OCI-M1 (cell line): Measurements from ENCODE around the gene MARCHF7.
A peak's percentile ranks its signal among the peaks of the same experiment; 100 is the strongest.
"Not testable (repeated sequence)": the region's sequence is repeated elsewhere in the genome, so short reads cannot be mapped to it uniquely, and the experiment has no call there.

Source experiments
- DNase-seq: peaks from one replicate; lab custom pipeline; 2025; lab: John Stamatoyannopoulos, UW

MARCHF7 gene, protein sequence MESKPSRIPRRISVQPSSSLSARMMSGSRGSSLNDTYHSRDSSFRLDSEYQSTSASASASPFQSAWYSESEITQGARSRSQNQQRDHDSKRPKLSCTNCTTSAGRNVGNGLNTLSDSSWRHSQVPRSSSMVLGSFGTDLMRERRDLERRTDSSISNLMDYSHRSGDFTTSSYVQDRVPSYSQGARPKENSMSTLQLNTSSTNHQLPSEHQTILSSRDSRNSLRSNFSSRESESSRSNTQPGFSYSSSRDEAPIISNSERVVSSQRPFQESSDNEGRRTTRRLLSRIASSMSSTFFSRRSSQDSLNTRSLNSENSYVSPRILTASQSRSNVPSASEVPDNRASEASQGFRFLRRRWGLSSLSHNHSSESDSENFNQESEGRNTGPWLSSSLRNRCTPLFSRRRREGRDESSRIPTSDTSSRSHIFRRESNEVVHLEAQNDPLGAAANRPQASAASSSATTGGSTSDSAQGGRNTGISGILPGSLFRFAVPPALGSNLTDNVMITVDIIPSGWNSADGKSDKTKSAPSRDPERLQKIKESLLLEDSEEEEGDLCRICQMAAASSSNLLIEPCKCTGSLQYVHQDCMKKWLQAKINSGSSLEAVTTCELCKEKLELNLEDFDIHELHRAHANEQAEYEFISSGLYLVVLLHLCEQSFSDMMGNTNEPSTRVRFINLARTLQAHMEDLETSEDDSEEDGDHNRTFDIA

DNA sequence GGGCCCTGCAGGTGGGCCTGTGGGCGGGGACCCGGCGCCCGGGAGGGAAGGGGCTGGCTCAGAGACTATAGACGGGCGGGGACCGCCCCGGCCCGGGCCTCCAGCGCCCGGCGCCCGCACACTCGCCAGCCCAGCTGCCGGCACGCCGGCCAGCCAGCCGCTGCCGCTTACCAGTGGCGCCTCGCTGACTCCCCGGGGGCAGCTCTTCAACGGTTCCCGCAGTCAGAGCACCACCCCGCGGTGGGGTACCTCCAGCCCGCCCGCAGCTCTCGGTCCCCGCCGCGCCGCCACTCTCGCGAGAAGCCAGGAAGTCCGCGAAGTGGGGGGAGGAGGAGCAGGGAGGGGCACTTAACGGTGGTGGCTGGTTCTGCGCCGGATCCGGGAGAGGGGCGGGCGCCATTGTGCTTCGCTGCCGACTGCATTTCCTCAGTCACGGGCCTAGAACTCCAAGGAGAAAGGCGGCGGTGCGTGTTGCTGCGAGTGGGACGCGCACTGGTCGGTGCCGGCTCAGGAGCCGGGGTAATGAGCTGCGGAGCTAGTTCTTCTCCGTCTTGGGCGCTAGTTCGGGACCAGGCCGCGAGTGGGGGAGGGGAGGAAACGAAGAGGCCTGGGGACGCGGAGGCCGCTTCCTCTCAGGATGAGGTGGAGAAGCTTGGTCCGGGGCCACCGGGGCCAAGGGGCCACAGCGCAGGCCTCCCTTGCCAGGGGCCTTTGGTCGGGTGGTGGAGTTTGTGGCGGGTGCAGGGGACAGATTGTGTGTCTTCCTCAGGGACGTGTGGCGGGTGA lies at the start of gene MARCHF7:
TSS of gene MARCHF7 (plus strand) at position 364 of the 786 bp plus-strand sequence. CDS start 16,517 bp downstream, outside the sequence.
- peak; percentile 97 for DNase-seq

DNA sequence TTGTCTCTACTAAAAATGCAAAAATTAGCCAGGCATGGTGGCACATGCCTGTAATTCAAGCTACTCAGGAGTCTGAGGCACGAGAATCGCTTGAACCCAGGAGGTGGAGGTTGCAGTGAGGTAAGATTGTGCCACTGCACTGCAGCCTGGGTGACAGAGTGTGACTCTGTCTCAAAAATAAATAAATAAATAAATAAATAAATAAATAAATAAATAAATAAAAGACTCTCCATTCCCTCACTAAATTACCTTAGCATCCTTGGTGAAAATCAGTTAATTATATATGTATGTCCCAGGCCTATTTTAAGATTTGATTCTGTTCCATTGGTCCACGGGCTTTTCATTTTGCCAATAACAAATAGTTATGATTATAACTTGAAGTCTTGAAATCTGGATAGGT lies 44.9 kb upstream of the MARCHF7 start:
- not testable (repeated sequence) for DNase-seq

DNA sequence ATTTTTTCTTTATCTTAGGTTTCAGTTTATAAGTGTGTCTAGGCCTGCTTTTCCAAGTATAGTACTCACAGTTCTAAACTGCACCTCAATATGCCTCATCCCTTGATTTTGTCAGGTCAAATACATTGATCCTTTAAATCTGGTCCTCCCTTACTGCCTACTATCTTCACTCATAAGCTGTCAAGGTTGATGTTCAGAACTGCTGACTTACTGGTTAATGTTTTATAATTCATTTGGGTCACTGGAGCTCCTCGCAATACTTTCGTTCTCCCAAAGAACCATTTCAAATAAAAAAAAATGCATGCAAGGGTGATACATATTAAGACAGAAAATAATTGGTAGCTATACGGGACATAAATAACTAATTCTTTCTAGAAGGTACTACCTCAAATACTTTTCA lies 41.3 kb upstream of the MARCHF7 start:
- DNase-seq = no peak

DNA sequence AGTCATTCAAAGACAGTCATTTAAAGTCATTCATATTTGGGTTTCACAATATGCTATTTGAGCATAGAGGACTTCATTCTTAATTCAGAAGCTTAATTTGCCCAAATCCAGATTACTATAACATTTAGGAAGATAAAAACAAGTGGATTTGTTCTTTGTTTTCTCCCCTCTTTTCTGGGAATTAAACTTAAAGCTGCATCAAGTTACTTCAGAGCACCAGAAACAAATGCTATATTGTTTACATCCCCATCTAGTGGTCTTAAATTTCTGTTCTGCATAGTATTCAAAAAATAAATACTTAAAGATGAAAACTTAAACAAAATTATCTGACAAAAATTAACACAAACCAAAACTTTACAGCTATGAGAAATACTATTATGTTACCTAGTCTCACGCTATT lies 34.7 kb upstream of the MARCHF7 start:
- peak; percentile 54 for DNase-seq

DNA sequence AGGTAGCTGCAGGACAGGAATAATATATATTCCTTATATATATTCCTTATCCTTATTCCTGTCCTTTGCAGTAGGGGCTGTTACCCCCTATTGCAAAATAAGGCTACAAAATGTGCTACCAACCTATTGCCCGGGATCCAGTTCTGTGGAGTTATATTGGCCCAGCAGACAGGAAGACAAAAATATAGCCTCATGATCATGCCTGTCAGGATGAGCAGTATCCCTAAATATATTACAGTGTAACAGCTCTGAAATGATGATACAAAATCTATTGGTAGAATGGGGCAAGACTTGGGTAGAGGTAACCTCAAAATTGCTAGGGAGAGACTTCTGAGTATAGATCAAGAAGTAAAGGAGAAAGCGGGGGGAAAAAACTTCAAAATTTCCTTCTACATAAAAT lies 31.6 kb upstream of the MARCHF7 start:
- DNase-seq = no peak

DNA sequence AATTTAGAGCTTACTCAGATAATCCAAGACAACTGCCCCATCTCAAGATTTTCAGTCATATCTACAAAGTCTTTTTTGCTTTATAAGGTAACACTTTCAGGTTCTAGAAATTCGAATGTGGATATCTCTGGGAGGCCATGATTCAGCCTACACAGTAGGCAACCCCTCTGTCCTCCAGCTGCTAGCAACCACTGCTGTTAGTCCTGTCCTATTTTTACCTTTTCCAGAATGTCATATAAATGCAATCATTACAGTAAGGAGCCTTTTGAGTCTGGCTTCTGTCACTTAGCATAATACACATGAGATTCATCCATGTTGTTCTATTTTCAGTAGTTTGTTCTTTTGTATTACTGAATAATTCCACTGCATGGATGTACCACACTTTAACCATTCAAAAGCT lies 28.5 kb upstream of the MARCHF7 start:
- no peak for DNase-seq

DNA sequence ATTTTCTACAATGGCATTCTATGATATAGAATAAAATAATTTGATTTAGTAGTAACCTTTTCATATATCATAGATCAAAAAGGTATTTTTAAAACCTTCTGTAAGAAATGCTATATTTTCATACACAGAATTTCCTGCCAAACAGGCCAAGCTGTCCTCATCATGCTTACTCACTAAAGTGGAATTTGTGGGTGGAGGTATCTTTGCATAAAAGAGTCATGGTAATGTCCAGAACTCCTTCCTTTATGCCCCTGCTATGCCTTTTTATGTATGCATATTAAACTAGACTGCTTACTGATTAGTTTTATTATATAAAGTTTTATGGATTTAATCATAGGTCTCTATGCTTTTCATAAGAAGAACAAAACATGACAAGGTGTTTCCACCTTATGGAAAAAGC lies 27.5 kb upstream of the MARCHF7 start:
- no peak for DNase-seq

DNA sequence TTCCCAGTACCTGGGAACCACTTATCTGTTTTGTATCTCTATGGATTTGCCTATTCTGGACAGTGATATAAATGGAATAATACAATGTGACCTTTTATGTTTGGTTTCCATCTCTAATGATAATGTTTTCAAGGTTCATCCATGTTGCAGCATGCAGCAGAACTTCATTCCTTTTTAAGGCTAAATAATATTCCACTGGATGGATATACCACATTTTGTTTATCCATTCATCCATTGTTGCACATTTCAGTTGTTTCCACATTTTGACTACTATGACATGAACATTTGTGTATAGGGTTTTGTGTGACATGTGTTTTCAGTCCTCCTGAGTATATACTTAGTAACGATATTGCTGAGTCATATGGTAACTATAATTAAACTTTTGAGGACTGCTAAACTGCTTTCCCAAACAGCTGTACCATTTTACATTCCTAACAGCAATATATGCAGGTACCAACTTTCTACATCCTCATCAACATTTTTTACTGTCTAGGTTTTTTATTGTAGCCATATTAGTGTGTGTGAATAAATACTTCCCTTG lies 17.7 kb upstream of the MARCHF7 start:
- DNase-seq = no peak

DNA sequence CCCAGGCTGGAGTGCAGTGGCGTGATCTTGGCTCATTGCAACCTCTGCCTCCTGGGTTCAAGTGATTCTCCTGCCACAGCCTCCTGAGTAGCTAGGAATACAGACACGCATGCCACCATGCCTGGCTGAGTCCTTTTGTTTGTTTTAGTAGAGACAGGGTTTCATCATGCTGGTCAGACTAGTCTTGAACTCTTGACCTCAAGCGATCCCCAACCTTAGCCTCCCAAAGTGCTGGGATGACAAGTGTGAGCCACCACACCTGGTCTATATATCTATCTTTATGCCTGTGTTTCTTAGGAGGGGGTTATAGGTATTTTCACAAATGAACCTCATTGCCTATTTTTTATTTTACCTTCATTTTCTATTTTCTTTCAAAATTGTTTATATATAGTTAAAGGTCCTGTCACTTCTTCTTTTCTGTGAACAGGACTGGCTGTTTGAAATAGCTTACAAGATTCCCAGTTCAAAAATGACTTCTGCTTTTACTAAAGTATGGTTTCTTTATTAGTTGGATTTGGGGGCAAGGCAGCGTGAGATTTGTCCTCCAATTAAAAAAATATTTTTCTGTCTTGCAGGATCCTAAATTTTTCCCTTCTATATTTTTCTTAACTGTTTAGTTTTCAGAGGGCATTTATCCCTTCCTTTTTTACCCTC lies 16.4 kb upstream of the MARCHF7 start:
- DNase-seq = no peak

DNA sequence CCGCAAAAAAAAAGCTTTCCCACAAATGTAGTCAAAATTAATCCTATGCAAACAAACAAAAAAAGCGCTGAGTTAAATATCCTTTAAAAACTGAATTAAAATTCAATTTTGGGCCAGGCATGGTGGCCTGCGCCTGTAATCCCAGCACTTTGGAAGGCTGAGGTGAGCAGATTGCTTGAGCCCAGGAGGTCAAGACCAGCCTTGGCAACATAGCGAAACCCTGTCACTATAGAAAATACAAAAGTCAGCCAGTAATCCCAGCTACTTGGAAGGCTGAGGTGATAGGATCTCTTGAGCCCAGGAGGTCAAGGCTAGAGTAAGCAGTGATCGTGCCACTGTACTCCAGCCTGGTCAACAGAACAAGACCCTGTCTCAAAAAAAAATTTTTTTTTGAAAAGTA lies 8.8 kb upstream of the MARCHF7 start:
- DNase-seq = no peak

DNA sequence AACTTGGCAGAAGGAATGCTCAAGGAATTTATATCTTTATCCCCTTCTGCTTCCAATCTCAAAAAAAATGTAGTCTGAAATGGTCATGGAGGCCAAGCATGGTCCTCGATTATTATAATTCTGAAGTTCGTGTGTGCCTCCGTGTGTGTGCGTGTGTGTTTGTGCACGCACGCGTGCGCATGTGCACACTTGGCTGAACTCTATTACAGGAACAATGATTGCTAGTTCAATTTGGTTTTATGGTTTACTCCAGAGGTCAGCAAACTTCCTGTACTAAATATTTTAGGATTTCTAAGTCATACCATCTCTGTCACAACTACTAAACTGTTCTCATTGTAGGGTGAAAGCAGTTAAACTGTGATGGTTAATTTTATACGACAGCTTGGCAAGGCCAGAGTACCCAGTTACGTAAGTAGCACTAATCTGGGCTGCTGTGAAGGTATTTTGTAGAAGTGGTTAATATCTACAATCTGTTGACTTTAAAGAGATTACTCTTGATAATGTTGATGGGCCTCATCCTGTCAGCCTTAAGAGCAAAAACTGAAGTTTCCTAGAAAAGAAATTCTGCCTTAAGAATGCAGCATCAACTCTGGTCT lies 5.8 kb upstream of the MARCHF7 start:
- DNase-seq = no peak

DNA sequence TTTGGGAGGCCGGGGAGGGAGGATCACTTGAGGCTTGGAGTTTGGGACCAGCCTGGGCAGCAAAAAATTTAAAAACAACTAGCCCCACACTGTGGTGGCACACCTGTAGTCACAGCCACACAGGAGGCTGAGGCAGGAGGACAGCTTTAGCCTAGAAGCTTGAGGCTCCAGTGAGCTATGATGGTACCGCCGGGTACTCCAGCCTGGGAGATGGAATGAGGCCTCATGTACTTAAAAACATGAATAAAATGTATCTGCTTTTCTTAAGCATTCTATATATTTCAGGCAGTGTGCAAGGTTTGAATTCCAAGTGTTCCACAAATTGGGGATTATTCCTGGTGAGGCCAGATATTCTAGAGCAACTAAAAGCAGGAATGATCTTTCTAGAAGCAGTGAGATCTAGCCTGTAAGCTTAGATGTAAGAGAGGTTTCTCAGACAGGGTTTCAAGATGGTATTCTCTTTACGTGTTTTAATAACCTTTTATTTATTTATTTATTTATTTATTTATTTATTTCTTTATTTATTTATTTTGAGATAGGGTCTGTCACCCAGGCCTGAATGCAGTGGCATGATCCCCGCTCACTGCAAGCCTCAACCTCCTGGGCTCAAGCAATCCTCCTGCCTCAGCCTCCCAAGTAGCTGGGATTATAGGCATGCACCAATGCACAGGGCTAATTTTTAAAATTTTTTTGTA lies 4.1 kb upstream of the MARCHF7 start:
- no peak for DNase-seq

DNA sequence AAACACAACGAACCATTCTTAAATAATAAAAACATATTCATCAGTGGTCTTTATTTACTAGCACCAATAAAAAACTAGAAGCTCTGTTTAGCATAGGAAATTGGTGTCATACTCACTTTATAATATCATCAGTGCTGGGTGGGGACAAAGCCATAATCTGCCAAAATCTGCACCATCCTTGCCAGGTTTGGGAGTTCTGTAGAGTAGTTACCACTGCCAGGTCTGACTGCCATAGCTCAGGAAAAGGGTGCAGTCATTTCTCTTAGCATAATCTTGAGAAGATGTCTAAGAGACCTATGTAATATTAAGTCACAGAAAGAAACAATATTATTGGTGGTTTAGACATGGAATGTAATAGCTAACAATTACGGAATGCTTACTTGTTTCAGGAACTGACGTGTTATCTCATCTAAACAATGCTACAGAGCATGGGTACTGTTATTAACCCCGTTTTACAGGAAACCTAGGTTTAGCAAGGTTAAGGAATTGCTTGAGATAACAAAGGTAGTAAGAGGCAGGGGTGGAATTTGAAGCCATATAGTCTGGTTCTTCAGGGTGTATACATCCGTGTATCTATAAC lies 1.6 kb upstream of the MARCHF7 start:
- DNase-seq = peak; percentile 43

DNA sequence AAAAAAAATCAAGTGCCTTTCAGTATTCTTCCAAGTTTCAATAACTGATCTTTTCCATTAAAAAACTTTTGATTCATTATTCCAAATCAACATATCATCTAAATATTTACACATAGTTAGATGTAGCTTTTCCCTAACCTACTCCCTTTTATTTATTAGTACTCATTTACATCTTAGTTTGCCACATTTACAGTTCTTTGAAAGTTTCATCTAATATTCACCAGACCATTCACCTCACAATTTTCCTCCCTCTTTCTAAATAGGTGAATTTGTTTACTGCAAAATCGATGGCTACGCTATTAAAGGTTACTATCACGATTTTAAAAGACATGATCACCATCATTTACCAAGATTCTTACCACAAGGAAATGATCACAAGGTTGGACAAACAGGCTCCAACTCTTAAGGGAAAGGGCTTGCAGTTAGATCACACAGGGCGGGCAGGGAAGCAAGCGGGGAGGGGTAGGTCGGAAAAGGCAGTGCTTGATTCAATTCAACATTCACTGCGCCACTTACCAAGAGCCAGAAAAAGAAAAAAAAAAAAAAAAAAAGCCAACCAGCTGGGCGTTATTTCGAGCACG lies 654 bp upstream of the MARCHF7 start:
- no peak for DNase-seq

DNA sequence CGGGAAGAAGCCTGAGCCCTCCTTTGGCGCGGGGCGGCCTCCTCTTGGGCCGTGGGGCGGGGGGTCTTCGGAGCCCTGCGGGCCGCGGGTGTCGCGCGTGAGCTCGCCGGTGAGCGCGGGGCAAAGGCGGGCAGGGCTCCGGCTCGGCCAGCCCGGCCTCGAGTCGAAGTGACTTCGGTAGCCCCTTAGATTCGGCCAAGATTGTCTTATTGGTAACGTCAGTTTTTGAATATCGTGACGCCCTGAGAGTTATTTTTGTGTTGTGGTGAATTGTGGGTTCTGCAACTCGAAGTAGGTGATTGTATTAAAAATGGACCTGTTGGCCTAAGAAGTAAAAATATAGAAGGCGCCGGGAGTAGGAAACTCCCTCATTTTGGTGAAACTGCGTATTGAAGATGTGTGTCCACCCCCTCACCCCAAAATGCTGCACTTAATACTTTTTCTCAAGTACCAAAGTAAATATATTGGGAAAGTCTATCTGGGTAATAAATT lies 669 bp downstream of the MARCHF7 start:
- DNase-seq = peak; percentile 60

DNA sequence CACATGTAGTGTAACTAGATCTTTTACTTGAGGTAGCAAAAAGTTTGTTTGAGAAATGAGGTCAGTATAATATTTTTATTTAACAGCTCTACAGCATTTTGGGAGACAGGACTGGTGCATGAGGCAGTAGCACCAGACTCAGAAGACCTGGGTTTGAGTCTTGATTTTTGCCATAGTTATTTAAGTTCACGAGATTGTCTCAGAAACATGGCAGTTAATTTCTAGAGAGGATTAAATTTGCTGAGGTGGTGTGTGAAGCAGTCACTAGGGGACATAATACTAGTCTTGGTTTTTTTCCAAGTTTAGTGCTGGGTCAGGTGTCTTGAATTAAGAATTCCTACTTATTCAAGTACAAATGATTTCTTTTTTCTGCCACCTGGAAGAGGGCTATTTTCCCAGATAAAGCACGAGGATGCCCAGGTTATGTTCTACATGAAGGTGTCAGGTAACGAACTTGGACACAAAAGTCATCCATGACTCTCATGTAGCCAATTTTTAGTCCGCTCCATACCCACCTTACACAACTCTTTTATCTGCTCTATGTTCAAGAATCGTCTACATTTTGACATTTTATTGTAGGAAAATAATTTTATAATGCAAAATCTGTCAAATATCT lies 1.4 kb downstream of the MARCHF7 start:
- peak; percentile 31 for DNase-seq

DNA sequence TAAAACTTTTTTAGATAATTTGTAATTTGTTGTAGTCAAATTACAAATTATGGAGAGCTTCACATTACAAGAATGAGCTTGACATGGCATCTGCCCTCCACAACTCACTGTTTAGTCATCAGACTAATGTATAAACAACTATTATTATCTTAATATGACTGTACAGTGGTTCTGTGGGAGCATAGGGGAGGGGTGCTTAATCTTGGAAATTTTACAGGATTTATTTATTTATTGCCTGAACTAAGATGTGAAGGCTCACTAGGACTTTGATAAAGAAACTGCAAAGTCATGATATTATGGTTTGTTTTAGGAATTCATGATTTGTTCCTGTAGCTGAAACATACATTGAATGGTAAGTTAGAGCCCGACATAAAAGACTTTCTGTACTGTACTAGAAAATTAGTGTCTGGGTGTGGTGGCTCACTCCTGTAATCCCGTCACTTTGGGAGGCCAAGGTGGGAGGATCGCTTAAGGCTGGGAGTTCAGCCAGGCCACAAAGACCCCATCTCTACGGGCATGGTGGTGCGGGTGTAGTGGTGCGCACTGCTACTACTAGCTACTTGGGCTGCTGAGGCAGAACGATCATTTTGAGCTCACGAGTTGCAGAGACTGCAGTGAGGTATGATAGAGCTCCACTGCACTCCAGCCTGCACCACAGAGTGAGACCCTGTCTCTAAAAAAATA lies 2.1 kb downstream of the MARCHF7 start:
- no peak for DNase-seq

DNA sequence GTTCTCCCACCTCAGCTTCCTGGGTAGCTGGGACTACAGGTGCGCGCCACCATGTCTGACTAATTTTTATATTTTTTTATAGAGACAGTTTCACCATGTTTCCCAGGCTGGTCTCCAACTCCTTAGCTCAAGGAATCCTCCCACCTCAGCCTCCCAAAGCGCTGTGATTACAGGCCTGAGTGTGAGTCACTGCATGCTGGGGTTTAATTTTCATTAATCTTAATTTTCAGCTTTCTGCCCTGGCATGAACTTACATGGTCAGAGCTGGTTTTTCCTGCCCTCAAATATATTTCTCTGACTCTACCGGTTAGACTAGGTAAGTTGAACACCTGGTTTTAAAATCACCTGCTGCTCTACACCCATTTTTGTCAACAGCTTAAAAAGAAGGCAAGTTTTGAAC lies 3.1 kb downstream of the MARCHF7 start:
- DNase-seq = no peak

DNA sequence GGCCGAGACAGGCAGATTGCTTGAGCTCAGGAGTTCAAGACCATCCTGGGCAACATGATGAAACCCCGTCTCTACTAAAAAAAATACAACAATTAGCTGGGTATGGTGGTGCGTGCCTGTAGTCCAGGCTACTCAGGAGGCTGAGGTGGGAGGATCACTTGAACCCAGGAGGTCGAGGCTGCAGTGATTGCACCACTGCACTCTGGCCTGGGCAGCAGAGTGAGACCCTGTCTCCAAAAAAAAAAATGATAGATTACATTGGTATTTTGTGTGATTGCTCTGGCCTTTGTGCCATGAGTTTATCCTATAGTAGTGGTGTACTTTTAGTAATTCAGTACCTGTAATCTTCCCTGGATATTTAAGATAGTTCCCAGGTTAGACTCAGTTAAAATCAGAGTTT lies 4.1 kb downstream of the MARCHF7 start:
- DNase-seq = not testable (repeated sequence)
